GM18499 (cell line): Measurements from ENCODE around the gene WWC2.

Experiments used
- ATAC-seq: cut with Tn5 transposase; IDR thresholded peaks from one replicate; pipeline ENCODE4 v1.9.1; 2021; ENCODE audit warnings: moderate number of reproducible peaks; ENCODE audit not compliant: insufficient read depth, unreplicated experiment

Gene WWC2

GRCh38 chr4:183364025-183364424 lies 265.0 kb downstream of the WWC2 start:
- ATAC-seq = no peak

- no peak for ATAC-seq
Observed at GRCh38 chr4:183366206-183366835, 267.3 kb downstream of the WWC2 start.

GRCh38 chr4:183369073-183369472 lies 270.0 kb downstream of the WWC2 start:
- no peak for ATAC-seq
